ENCODE data around the gene IFNAR1.

Gene IFNAR1

GRCh38 chr21:33327326-33327725 is 2.6 kb downstream of the IFNAR1 start:
- no peaks in the 10 kb centered on the region for H3K27me3 ChIP-seq (ENCODE audit: control insufficient read depth, insufficient read depth, low read length)
- peaks cover 1% of the 10 kb centered on the region for H3K9me3 ChIP-seq (ENCODE audit: control insufficient read depth, low read depth, low read length)
- H3K9ac ChIP-seq (ENCODE audit: low read length) = no peak overlapping the region
- no peak overlapping the region for H3K4me3 ChIP-seq (ENCODE audit: low read length)
- H3K27ac ChIP-seq (ENCODE audit: low read length) = no peak overlapping the region
- no peaks in the 10 kb centered on the region for H3K36me3 ChIP-seq (ENCODE audit: control insufficient read depth, low read depth, low read length)
- peaks cover 3% of the 10 kb centered on the region for H3K4me1 ChIP-seq (ENCODE audit: control insufficient read depth, low read depth, low read length)

GRCh38 chr21:33327792-33328433 is 3.1 kb downstream of the IFNAR1 start:
- H3K36me3 ChIP-seq (ENCODE audit: control insufficient read depth, low read depth, low read length) = no peaks in the 10 kb centered on the region
- no peak overlapping the region for H3K9ac ChIP-seq (ENCODE audit: low read length)
- H3K4me1 ChIP-seq (ENCODE audit: control insufficient read depth, low read depth, low read length) = peaks cover 3% of the 10 kb centered on the region
- peaks cover 7% of the 10 kb centered on the region for H3K9me3 ChIP-seq (ENCODE audit: control insufficient read depth, low read depth, low read length)
- no peak overlapping the region for H3K4me3 ChIP-seq (ENCODE audit: low read length)
- no peak overlapping the region for H3K27ac ChIP-seq (ENCODE audit: low read length)
- H3K27me3 ChIP-seq (ENCODE audit: control insufficient read depth, insufficient read depth, low read length) = no peaks in the 10 kb centered on the region

DNA sequence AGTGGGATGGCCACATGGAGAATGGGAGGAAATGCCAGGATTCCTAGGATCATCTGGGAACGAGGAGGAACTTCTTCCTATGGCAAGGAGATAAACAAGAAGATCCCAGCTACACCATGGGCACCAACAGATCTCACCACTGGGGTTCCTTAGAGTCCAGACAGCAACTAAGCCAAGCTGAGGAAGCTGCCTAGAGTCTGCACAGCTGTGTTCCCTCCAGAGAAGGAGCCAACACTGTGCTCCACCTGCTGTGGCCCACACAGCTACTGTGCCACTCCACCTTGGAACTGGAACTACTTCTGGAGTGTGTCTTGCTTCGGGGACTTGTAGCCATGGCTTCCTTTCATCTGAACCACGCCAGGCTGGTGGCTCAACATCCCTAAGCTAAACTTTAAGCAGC is 6.0 kb downstream of the IFNAR1 start:
- no peaks in the 10 kb centered on the region for H3K27me3 ChIP-seq (ENCODE audit: control insufficient read depth, insufficient read depth, low read length)
- H3K9me3 ChIP-seq (ENCODE audit: control insufficient read depth, low read depth, low read length) = peaks cover 9% of the 10 kb centered on the region
- no peak overlapping the region for H3K9ac ChIP-seq (ENCODE audit: low read length)
- no peak overlapping the region for H3K27ac ChIP-seq (ENCODE audit: low read length)
- H3K4me1 ChIP-seq (ENCODE audit: control insufficient read depth, low read depth, low read length) = peaks cover 2% of the 10 kb centered on the region
- no peak overlapping the region for H3K4me3 ChIP-seq (ENCODE audit: low read length)
- no peaks in the 10 kb centered on the region for H3K36me3 ChIP-seq (ENCODE audit: control insufficient read depth, low read depth, low read length)

- Histone ChIP-seq H3K4me3 (ENCODE audit: low read length) (no peak overlapping the region), H3K4me1 (ENCODE audit: control insufficient read depth, low read depth, low read length) (no peaks in the 10 kb centered on the region), H3K36me3 (ENCODE audit: control insufficient read depth, low read depth, low read length) (no peaks in the 10 kb centered on the region), H3K9me3 (ENCODE audit: control insufficient read depth, low read depth, low read length) (peaks cover 9% of the 10 kb centered on the region), H3K27ac (ENCODE audit: low read length) (no peak overlapping the region), H3K9ac (ENCODE audit: low read length) (no peak overlapping the region), H3K27me3 (ENCODE audit: control insufficient read depth, insufficient read depth, low read length) (no peaks in the 10 kb centered on the region)
Observed at GRCh38 chr21:33332143-33332542, 7.4 kb downstream of the IFNAR1 start.

GRCh38 chr21:33334191-33334590 is 9.4 kb downstream of the IFNAR1 start:
- H3K27me3 ChIP-seq (ENCODE audit: control insufficient read depth, insufficient read depth, low read length) = no peaks in the 10 kb centered on the region
- no peaks in the 10 kb centered on the region for H3K4me1 ChIP-seq (ENCODE audit: control insufficient read depth, low read depth, low read length)
- H3K4me3 ChIP-seq (ENCODE audit: low read length) = no peak overlapping the region
- H3K27ac ChIP-seq (ENCODE audit: low read length) = no peak overlapping the region
- H3K36me3 ChIP-seq (ENCODE audit: control insufficient read depth, low read depth, low read length) = no peaks in the 10 kb centered on the region
- H3K9ac ChIP-seq (ENCODE audit: low read length) = no peak overlapping the region
- H3K9me3 ChIP-seq (ENCODE audit: control insufficient read depth, low read depth, low read length) = peaks cover 9% of the 10 kb centered on the region

DNA sequence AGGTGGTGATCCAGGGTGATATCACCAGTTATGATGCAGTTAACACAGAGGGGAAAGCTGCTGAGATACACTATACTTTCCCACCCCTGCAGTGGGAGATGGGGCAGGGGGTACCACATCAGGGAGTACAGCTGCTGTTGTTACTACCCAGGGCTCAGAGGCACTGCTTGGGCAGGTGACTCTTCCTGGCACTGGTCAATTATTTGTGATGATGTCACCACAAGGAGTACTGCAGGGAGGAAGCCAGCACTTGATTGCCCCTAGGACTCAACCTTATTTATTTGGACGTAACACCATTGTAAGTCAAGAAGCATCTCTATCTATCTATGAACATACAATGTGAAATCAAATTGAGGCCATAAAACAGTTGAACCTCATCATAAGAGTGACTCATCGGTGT is 10.1 kb downstream of the IFNAR1 start:
- Histone ChIP-seq H3K36me3 (ENCODE audit: control insufficient read depth, low read depth, low read length) (no peaks in the 10 kb centered on the region), H3K4me1 (ENCODE audit: control insufficient read depth, low read depth, low read length) (no peaks in the 10 kb centered on the region), H3K27ac (ENCODE audit: low read length) (no peak overlapping the region), H3K27me3 (ENCODE audit: control insufficient read depth, insufficient read depth, low read length) (no peaks in the 10 kb centered on the region), H3K9me3 (ENCODE audit: control insufficient read depth, low read depth, low read length) (peaks cover 9% of the 10 kb centered on the region), H3K9ac (ENCODE audit: low read length) (no peak overlapping the region), H3K4me3 (ENCODE audit: low read length) (no peak overlapping the region)

DNA sequence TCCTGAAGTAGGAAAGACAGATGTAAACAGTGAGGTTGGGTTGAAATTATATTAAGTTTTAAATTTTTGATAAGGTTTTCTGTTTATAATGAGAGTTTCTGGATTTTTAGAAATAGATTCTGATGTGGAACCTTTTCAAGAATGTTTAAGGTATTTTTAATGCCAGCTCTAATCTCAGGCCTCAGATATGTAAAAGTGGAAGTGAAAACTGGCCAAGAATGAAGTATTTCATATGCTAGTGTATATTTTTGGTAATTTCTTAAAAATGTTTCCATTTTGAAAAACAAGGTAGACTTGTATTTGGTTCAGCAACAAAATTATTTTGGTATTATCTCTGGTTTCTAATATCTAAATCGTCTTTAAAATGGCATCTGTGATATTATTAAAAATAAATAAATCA is 14.4 kb downstream of the IFNAR1 start:
- no peaks in the 10 kb centered on the region for H3K27me3 ChIP-seq (ENCODE audit: control insufficient read depth, insufficient read depth, low read length)
- H3K9ac ChIP-seq (ENCODE audit: low read length) = no peak overlapping the region
- no peaks in the 10 kb centered on the region for H3K9me3 ChIP-seq (ENCODE audit: control insufficient read depth, low read depth, low read length)
- no peak overlapping the region for H3K4me3 ChIP-seq (ENCODE audit: low read length)
- no peaks in the 10 kb centered on the region for H3K4me1 ChIP-seq (ENCODE audit: control insufficient read depth, low read depth, low read length)
- no peaks in the 10 kb centered on the region for H3K36me3 ChIP-seq (ENCODE audit: control insufficient read depth, low read depth, low read length)
- H3K27ac ChIP-seq (ENCODE audit: low read length) = no peak overlapping the region

DNA sequence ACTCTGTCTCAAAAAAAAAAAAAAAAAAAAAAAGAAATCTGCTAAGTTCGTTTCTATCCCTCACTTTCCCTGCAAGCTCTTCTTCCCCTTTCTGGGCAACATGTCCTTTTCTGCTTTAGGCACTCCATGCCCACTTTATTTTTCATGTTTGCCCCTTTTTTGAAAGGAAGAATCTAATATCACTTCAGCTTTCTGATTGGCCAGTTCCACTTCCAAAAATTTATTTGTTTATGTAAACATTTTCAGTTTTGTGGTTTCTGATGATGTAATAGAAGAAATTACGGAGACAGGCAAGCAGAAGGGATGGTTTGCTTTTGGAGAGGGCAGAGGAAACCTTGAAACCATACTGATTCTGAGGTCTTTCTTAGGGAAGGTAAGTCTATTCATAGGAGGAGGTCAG is 15.1 kb downstream of the IFNAR1 start:
- Histone ChIP-seq H3K9ac (ENCODE audit: low read length) (no peak overlapping the region), H3K36me3 (ENCODE audit: control insufficient read depth, low read depth, low read length) (no peaks in the 10 kb centered on the region), H3K27ac (ENCODE audit: low read length) (no peak overlapping the region)

GRCh38 chr21:33345751-33346238 is 21.0 kb downstream of the IFNAR1 start:
- peaks cover 19% of the 10 kb centered on the region for H3K36me3 ChIP-seq (ENCODE audit: control insufficient read depth, low read depth, low read length)

More for the DNA sequence above, 15.1 kb downstream of the IFNAR1 start:
- H3K4me1 ChIP-seq (ENCODE audit: control insufficient read depth, low read depth, low read length) = no peaks in the 10 kb centered on the region
- H3K4me3 ChIP-seq (ENCODE audit: low read length) = no peak overlapping the region
- no peaks in the 10 kb centered on the region for H3K27me3 ChIP-seq (ENCODE audit: control insufficient read depth, insufficient read depth, low read length)
- H3K9me3 ChIP-seq (ENCODE audit: control insufficient read depth, low read depth, low read length) = no peaks in the 10 kb centered on the region

DNA sequence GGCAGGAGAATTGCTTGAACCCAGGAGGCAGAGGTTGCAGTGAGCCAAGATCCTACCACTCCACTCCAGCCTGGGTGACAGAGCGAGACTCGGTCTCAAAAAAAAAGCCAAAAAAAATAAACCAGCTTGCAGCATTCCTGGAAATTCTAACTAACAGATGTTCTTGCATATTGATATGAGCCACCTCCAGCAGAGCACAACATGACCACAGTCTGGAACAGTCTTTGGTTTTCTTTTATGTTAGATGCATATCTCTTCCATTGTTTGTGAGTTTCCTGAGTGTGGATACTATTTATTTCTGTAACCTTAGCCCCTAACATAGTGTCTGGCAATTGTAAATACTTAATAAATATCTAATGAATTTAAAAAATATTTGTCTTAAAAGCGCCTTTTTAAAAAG is 23.9 kb downstream of the IFNAR1 start:
- Histone ChIP-seq H3K27me3 (ENCODE audit: control insufficient read depth, insufficient read depth, low read length) (no peaks in the 10 kb centered on the region), H3K36me3 (ENCODE audit: control insufficient read depth, low read depth, low read length) (peaks cover 19% of the 10 kb centered on the region), H3K4me1 (ENCODE audit: control insufficient read depth, low read depth, low read length) (no peaks in the 10 kb centered on the region)

More at GRCh38 chr21:33345751-33346238, 21.0 kb downstream of the IFNAR1 start:
- Histone ChIP-seq H3K27me3 (ENCODE audit: control insufficient read depth, insufficient read depth, low read length) (no peaks in the 10 kb centered on the region), H3K9ac (ENCODE audit: low read length) (no peak overlapping the region), H3K9me3 (ENCODE audit: control insufficient read depth, low read depth, low read length) (no peaks in the 10 kb centered on the region), H3K4me3 (ENCODE audit: low read length) (no peak overlapping the region), H3K27ac (ENCODE audit: low read length) (no peak overlapping the region), H3K4me1 (ENCODE audit: control insufficient read depth, low read depth, low read length) (no peaks in the 10 kb centered on the region)

DNA sequence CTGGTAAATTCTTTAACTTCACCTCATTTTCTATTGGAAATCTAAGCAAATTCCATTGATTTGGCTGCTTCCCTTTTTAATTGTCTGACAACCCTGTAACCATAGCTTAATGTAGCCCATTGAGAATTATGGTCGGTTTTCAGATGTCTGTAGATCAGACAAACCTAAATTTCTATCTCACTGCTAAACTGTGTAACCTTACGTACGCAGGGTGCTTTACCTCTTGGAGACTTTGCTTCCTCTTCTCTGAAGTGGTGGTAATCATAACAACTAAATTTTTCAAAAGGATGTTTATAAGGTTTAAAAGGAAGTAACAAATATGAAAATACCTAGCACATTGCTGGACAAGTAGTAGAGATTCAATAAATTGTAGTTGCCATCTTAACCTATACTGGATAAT is 25.9 kb downstream of the IFNAR1 start:
- no peaks in the 10 kb centered on the region for H3K9me3 ChIP-seq (ENCODE audit: control insufficient read depth, low read depth, low read length)
- no peaks in the 10 kb centered on the region for H3K4me1 ChIP-seq (ENCODE audit: control insufficient read depth, low read depth, low read length)
- no peak overlapping the region for H3K27ac ChIP-seq (ENCODE audit: low read length)
- no peaks in the 10 kb centered on the region for H3K27me3 ChIP-seq (ENCODE audit: control insufficient read depth, insufficient read depth, low read length)
- no peak overlapping the region for H3K4me3 ChIP-seq (ENCODE audit: low read length)
- H3K9ac ChIP-seq (ENCODE audit: low read length) = no peak overlapping the region
- H3K36me3 ChIP-seq (ENCODE audit: control insufficient read depth, low read depth, low read length) = peaks cover 17% of the 10 kb centered on the region

More for the DNA sequence above, 23.9 kb downstream of the IFNAR1 start:
- no peaks in the 10 kb centered on the region for H3K9me3 ChIP-seq (ENCODE audit: control insufficient read depth, low read depth, low read length)
- H3K4me3 ChIP-seq (ENCODE audit: low read length) = no peak overlapping the region
- no peak overlapping the region for H3K27ac ChIP-seq (ENCODE audit: low read length)
- H3K9ac ChIP-seq (ENCODE audit: low read length) = no peak overlapping the region

DNA sequence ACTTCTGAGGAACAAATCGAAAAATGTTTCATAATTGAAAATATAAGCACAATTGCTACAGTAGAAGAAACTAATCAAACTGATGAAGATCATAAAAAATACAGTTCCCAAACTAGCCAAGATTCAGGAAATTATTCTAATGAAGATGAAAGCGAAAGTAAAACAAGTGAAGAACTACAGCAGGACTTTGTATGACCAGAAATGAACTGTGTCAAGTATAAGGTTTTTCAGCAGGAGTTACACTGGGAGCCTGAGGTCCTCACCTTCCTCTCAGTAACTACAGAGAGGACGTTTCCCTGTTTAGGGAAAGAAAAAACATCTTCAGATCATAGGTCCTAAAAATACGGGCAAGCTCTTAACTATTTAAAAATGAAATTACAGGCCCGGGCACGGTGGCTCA is 30.6 kb downstream of the IFNAR1 start:
- Histone ChIP-seq H3K9ac (ENCODE audit: low read length) (no peak overlapping the region), H3K4me3 (ENCODE audit: low read length) (no peak overlapping the region), H3K27ac (ENCODE audit: low read length) (no peak overlapping the region), H3K36me3 (ENCODE audit: control insufficient read depth, low read depth, low read length) (peaks cover 4% of the 10 kb centered on the region), H3K27me3 (ENCODE audit: control insufficient read depth, insufficient read depth, low read length) (no peaks in the 10 kb centered on the region), H3K4me1 (ENCODE audit: control insufficient read depth, low read depth, low read length) (no peaks in the 10 kb centered on the region), H3K9me3 (ENCODE audit: control insufficient read depth, low read depth, low read length) (no peaks in the 10 kb centered on the region)
